Measurements from ENCODE around the gene AMH. TPM values are rescaled to one million over a fixed set of nuclear protein-coding genes. Genes with fewer than 3 reads are reported as not detected.

The AMH gene
- total and polyA plus RNA-seq, 2 of the 13 experiments (the other 11 are each of a cell fraction or from before 2014, with no cell fraction given) = 0.03 to 0.18 TPM

GRCh38 chr19:2236314-2237050 lies 12.6 kb upstream of the AMH start, which contains the start of the genes PLEKHJ1 and SF3A2 (continued):
- TF ChIP-seq ZNF639 (CRISPR knock-in tag; conservative IDR thresholded peaks at IDR 0.05) (peak; percentile 97), BRD4 (CRISPR knock-in tag; IDR thresholded peaks at IDR 0.05) (peak; percentile 20; the same call in 1 of the 2 replicates), HMGXB4 (CRISPR knock-in tag; IDR thresholded peaks at IDR 0.05; ENCODE audit: borderline replicate concordance in 1 of 2, low read depth in 1 of 2) (peak; percentile 92 to 94), ZZZ3 (CRISPR knock-in tag; IDR thresholded peaks at IDR 0.05; ENCODE audit: borderline replicate concordance) (no peak; the same call in 1 of the 2 replicates), TBL1XR1 (IDR thresholded peaks at IDR 0.05; ENCODE audit: borderline replicate concordance, low read length, partially characterized antibody) (peak; percentile 57), CHD2 (IDR thresholded peaks at IDR 0.05; ENCODE audit: low read depth, low read length) (no peak; the same call in 1 of the 2 replicates), CHCHD3 (CRISPR knock-in tag; IDR thresholded peaks at IDR 0.05) (no peak; the same call in 1 of the 2 replicates), RAD21 (CRISPR knock-in tag; IDR thresholded peaks at IDR 0.05) (peak; percentile 99), ZNF775 (CRISPR knock-in tag; IDR thresholded peaks at IDR 0.05; ENCODE audit: borderline replicate concordance) (no peak), ZNF232 (CRISPR knock-in tag; IDR thresholded peaks at IDR 0.05; ENCODE audit: borderline replicate concordance) (peak; percentile 97), TSC22D2 (CRISPR knock-in tag; IDR thresholded peaks at IDR 0.05; ENCODE audit: borderline replicate concordance) (peak; percentile 85), RBFOX2 (IDR thresholded peaks at IDR 0.05; ENCODE audit: low read depth, low read length) (peak; percentile 91), NR2F6 (IDR thresholded peaks at IDR 0.05) (no peak), NR2F6 (CRISPR knock-in tag; IDR thresholded peaks at IDR 0.05) (peak; percentile 56), ZSCAN25 (CRISPR knock-in tag; IDR thresholded peaks at IDR 0.05) (peak; percentile 64; the same call in 1 of the 2 replicates), FOXK2 (IDR thresholded peaks at IDR 0.05) (no peak), SATB2 (CRISPR knock-in tag; IDR thresholded peaks at IDR 0.05) (peak; percentile 87), PHF20 (CRISPR knock-in tag; IDR thresholded peaks at IDR 0.05) (peak; percentile 85), ZNF20 (CRISPR knock-in tag; IDR thresholded peaks at IDR 0.05) (no peak; the same call in 1 of the 2 replicates), SRSF4 (IDR thresholded peaks at IDR 0.05; ENCODE audit: low read depth, low read length, poor library complexity, severe bottlenecking) (no peak), MIER3 (CRISPR knock-in tag; IDR thresholded peaks at IDR 0.05; ENCODE audit: borderline replicate concordance) (peak; percentile 94), BRF2 (CRISPR knock-in tag; IDR thresholded peaks at IDR 0.05) (peak; percentile 96)
- TF ChIP-seq, protein P1, sequence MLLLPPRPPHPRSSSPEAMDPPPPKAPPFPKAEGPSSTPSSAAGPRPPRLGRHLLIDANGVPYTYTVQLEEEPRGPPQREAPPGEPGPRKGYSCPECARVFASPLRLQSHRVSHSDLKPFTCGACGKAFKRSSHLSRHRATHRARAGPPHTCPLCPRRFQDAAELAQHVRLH (CRISPR knock-in tag; IDR thresholded peaks at IDR 0.05; ENCODE audit: borderline replicate concordance, low read depth) = peak; percentile 97
- TF ChIP-seq, protein P2, sequence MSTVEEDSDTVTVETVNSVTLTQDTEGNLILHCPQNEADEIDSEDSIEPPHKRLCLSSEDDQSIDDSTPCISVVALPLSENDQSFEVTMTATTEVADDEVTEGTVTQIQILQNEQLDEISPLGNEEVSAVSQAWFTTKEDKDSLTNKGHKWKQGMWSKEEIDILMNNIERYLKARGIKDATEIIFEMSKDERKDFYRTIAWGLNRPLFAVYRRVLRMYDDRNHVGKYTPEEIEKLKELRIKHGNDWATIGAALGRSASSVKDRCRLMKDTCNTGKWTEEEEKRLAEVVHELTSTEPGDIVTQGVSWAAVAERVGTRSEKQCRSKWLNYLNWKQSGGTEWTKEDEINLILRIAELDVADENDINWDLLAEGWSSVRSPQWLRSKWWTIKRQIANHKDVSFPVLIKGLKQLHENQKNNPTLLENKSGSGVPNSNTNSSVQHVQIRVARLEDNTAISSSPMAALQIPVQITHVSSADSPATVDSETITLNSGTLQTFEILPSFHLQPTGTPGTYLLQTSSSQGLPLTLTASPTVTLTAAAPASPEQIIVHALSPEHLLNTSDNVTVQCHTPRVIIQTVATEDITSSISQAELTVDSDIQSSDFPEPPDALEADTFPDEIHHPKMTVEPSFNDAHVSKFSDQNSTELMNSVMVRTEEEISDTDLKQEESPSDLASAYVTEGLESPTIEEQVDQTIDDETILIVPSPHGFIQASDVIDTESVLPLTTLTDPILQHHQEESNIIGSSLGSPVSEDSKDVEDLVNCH (CRISPR knock-in tag; IDR thresholded peaks at IDR 0.05) = peak; percentile 39; the same call in 1 of the 2 replicates

All from HepG2 (cell line).